D721Med (cell line): ENCODE measurements around the gene FGR.

ENCODE experiments used
- DNase-seq: peaks from one replicate; pipeline ENCODE4 v3.0.0; 2011; ENCODE audit warnings: low spot score; ENCODE audit not compliant: insufficient read length
- FAIRE-seq: peaks from 2 replicates; lab custom pipeline; 2011; peaks lifted over from hg19 to GRCh38; lab: Jason Lieb, UNC
- CTCF ChIP-seq: IDR thresholded peaks from 2 replicates; pipeline ENCODE4 v1.5.1; 2012; ENCODE audit warnings: mild to moderate bottlenecking, control low read depth; ENCODE audit not compliant: insufficient read depth; ENCODE audit errors: missing control alignments

Gene FGR

GRCh38 chr1:27650171-27650538 lies 15.2 kb upstream of the FGR start:
- FAIRE-seq (no peak), DNase-seq (no peak)
- TF ChIP-seq CTCF, result no peak

- DNase-seq (no peak), FAIRE-seq (no peak)
- TF ChIP-seq CTCF, result no peak
Observed at GRCh38 chr1:27649306-27649635, 14.3 kb upstream of the FGR start.

GRCh38 chr1:27648602-27649305 lies 13.8 kb upstream of the FGR start:
- DNase-seq (no peak), FAIRE-seq (no peak)
- no peak for TF ChIP-seq CTCF

- FAIRE-seq, result no peak
- TF ChIP-seq CTCF, result no peak
- DNase-seq, result no peak
Observed at GRCh38 chr1:27647328-27647727, 12.3 kb upstream of the FGR start.

- TF ChIP-seq CTCF, result no peak
- FAIRE-seq, result no peak
- no peak for DNase-seq
Observed at GRCh38 chr1:27646676-27647075, 11.7 kb upstream of the FGR start.

GRCh38 chr1:27645071-27645415 lies 10.1 kb upstream of the FGR start:
- TF ChIP-seq CTCF, result no peak
- DNase-seq, result no peak
- FAIRE-seq, result no peak

GRCh38 chr1:27644369-27645070 lies 9.5 kb upstream of the FGR start:
- FAIRE-seq, result no peak

More at GRCh38 chr1:27644369-27645070, 9.5 kb upstream of the FGR start:
- TF ChIP-seq CTCF, result no peak
- DNase-seq, result no peak
